Measurements from ENCODE around the gene CNPY4. TPM values are rescaled to one million over a fixed set of nuclear protein-coding genes. Genes with fewer than 3 reads are reported as not detected.
A peak's percentile ranks its signal among the peaks of the same experiment; 100 is the strongest.

The CNPY4 gene
- total RNA-seq, 4 donors from 2014 or later, result 0.87 to 5.3 (median 3.1) TPM

DNA sequence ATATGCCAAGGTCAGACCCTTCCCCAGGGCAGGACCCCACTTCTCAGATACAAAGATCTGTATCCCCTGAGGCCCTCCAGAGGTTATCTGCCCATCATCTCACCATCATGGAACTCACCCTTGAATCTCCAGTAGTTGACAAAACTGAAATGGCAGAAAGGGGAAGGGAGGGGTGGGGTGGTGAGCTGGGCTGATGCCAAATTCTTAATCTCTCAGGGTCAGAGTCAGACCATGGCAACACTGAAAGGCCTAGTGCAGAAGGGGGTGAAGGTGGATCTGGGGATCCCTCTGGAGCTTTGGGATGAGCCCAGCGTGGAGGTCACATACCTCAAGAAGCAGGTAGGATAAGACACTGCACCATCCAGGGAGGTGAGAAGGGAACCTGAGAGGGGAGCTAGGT is 3.1 kb downstream of the CNPY4 start:
- intact Hi-C loops (cut with DNase I), result no loop called here
- no peak for DNase-seq
- no peak overlapping the region for H3K4me3 ChIP-seq
- TF ChIP-seq POLR2A (IDR thresholded peaks at IDR 0.05), result no peak
- TF ChIP-seq, protein P1, sequence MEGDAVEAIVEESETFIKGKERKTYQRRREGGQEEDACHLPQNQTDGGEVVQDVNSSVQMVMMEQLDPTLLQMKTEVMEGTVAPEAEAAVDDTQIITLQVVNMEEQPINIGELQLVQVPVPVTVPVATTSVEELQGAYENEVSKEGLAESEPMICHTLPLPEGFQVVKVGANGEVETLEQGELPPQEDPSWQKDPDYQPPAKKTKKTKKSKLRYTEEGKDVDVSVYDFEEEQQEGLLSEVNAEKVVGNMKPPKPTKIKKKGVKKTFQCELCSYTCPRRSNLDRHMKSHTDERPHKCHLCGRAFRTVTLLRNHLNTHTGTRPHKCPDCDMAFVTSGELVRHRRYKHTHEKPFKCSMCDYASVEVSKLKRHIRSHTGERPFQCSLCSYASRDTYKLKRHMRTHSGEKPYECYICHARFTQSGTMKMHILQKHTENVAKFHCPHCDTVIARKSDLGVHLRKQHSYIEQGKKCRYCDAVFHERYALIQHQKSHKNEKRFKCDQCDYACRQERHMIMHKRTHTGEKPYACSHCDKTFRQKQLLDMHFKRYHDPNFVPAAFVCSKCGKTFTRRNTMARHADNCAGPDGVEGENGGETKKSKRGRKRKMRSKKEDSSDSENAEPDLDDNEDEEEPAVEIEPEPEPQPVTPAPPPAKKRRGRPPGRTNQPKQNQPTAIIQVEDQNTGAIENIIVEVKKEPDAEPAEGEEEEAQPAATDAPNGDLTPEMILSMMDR (IDR thresholded peaks at IDR 0.05), result no peak
- H3K9me3 ChIP-seq, result no peaks in the 10 kb centered on the region
- no peaks in the 10 kb centered on the region for H3K27me3 ChIP-seq
- peaks cover 0 to 16% (median 0%) of the 10 kb centered on the region in 3 donors for H3K36me3 ChIP-seq
- WGBS, 2 donors, result 92 to 100% methylated on average over 1 of the region's 1 CpG
- H3K4me1 ChIP-seq, result peaks cover 28 to 74% (median 30%) of the 10 kb centered on the region in 3 donors
- no peak overlapping the region for H3K27ac ChIP-seq

DNA sequence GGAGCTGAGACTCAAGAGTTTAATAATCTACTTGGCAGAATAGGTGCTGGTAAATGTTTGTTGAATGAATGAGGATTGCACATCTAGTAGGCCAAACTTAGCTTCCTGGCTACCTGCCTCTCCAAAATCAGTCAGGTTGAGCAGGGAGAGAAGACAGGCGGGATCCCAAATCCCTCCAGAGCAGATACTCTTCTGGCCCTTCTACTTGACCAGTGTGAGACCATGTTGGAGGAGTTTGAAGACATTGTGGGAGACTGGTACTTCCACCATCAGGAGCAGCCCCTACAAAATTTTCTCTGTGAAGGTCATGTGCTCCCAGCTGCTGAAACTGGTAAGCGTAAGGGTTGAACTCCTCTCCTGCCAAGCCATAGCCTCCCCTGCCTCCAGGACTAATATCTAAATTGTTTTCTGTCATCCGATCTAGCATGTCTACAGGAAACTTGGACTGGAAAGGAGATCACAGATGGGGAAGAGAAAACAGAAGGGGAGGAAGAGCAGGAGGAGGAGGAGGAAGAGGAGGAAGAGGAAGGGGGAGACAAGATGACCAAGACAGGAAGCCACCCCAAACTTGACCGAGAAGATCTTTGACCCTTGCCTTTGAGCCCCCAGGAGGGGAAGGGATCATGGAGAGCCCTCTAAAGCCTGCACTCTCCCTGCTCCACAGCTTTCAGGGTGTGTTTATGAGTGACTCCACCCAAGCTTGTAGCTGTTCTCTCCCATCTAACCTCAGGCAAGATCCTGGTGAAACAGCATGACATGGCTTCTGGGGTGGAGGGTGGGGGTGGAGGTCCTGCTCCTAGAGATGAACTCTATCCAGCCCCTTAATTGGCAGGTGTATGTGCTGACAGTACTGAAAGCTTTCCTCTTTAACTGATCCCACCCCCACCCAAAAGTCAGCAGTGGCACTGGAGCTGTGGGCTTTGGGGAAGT is 5.1 kb downstream of the CNPY4 start:
- DNase-seq, result no peak
- TF ChIP-seq POLR2A (IDR thresholded peaks at IDR 0.05), result no peak
- TF ChIP-seq, protein P1 (IDR thresholded peaks at IDR 0.05), result no peak

DNA sequence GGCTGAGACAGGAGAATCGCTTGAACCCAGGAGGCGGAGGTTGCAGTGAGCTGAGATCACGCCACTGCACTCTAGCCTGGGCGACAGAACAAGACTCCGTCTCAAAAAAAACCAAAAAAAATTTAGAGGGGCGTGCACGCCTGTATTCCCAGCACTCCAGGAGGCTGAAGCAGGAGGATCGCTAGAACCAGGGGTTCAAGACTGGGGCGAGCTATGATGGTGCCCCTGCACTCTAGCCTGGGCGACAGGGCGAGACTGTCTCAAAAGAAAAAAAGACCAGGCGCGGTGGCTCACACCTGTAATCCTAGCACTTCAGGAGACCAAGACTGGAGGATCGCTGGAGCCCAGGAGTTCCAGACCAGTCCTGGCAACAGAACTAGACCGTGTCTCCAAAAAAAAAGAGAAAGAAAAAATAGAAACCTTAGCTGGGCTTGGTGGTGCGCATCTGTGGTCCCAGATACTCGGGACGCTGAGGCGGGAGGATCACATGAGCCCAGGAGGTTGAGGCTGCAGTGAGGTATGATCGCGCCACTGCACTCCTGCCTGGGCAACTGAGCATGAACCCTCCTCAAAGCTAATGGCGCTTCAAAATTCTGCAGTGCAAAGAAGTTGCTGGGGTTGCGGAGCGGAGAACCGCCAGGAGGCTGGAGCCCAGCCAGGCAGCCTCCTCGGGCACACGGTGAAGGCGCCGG is 7.0 kb downstream of the CNPY4 start:
- WGBS, 2 donors, result 7 to 12% methylated on average over 21 to 22 of the region's 29 CpGs
- Histone ChIP-seq H3K4me1 (peaks cover 30 to 77% (median 33%) of the 10 kb centered on the region in 3 donors), H3K27ac (peak overlapping the region; percentile 92 to 99 (median 98)), H3K36me3 (peaks cover 0 to 16% (median 0%) of the 10 kb centered on the region in 3 donors), H3K27me3 (no peaks in the 10 kb centered on the region), H3K4me3 (peak overlapping the region; percentile 55 to 91 (median 84)), H3K9me3 (no peaks in the 10 kb centered on the region)
- intact Hi-C loops (cut with DNase I), result no loop called here
- no peak for DNase-seq
- TF ChIP-seq POLR2A (IDR thresholded peaks at IDR 0.05), result peak in 1 of 4 donors; percentile 39
- TF ChIP-seq, protein P1 (IDR thresholded peaks at IDR 0.05), result peak in 1 of 6 experiments; percentile 20

More for the DNA sequence above, 5.1 kb downstream of the CNPY4 start:
- no peaks in the 10 kb centered on the region for H3K27me3 ChIP-seq
- H3K9me3 ChIP-seq, result no peaks in the 10 kb centered on the region
- peaks cover 0 to 16% (median 0%) of the 10 kb centered on the region in 3 donors for H3K36me3 ChIP-seq
- H3K27ac ChIP-seq, result peak overlapping the region in 3 of 4 donors; percentile 92 to 99 (median 97)
- WGBS, 2 donors, result 72 to 77% methylated on average over 4 of the region's 4 CpGs
- no peak overlapping the region for H3K4me3 ChIP-seq
- peaks cover 33 to 78% (median 35%) of the 10 kb centered on the region in 3 donors for H3K4me1 ChIP-seq
- intact Hi-C loops (cut with DNase I), result no loop called here

DNA sequence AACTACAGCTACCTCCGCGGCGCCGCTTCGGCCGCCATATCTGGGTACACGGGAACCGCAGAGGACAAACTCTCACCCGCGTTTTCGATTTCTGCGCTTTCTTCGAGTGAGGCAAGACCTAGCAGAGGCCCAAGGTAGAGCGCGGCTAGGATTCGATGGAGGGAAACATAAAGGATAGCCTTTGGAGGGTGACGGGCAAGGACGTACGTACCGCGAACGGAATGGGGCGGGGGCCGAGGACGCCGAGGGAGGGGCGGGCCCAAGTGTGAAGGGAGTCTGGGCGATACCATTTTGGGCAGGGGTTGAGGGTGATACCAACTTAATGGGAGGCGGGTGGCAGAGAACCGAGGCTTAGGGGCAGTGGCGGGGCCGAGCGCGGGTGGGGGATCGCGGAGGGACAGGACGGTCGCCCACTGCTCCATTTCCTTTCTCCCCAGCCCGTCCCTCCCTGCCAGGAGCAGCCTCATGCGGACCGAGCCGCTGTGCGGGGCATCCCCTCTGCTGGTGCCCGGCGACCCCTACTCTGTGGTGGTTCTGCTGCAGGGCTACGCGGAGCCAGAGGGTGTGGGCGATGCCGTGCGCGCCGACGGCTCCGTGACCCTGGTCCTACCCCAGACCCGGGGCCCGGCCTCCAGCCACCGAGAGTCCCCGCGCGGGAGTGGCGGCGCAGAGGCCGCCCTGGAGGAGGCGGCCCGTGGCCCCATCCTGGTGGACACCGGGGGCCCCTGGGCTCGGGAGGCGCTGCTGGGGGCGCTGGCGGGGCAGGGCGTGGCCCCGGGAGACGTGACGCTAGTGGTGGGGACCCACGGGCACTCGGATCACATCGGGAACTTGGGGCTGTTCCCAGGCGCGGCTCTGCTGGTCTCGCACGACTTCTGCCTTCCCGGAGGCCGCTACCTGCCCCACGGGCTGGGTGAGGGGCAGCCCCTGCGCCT is 7.8 kb downstream of the CNPY4 start, which contains the start of gene MBLAC1:
TSS of gene MBLAC1 (plus strand) at position 37 of the 935 bp plus-strand sequence. CDS start at position 466, 429 bp downstream.
- Histone ChIP-seq H3K27me3 (no peaks in the 10 kb centered on the region), H3K4me1 (peaks cover 30 to 78% (median 33%) of the 10 kb centered on the region in 3 donors), H3K4me3 (peak within 1 kb of the TSS; percentile 55 to 91 (median 84)), H3K9me3 (no peaks in the 10 kb centered on the region), H3K36me3 (peaks cover 0 to 16% (median 0%) of the 10 kb centered on the region in 3 donors), H3K27ac (peak within 1 kb of the TSS; percentile 92 to 99 (median 98))
- DNase-seq, result peak; percentile 53
- WGBS, 2 donors, result 0 to 1% methylated on average over 19 to 20 of the region's 85 CpGs
- TF ChIP-seq, protein P1 (IDR thresholded peaks at IDR 0.05), result no peak
- peak in 1 of 4 donors; percentile 54 for TF ChIP-seq POLR2A (IDR thresholded peaks at IDR 0.05)
- intact Hi-C loops (cut with DNase I), result no loop called here

Measured in esophagus squamous epithelium (tissue), 5 donors.